ENCODE results near the gene IL32. TPM values are rescaled to one million over a fixed set of nuclear protein-coding genes. Genes with fewer than 3 reads are reported as not detected.

The IL32 gene
- total and polyA plus RNA-seq, 2 of the 4 experiments (the other 2 are of a cell fraction), result 25.6 to 95.7 TPM

- no peak overlapping the region for H4K91ac ChIP-seq (ENCODE audit: insufficient read depth, low read depth, low read length)
- H3K79me1 ChIP-seq (ENCODE audit: low read depth in 1 of 2, low read length in 2 of 2), result peaks cover 27 to 34% of the 10 kb centered on the region in 2 experiments
- ChIA-PET CTCF (no interaction called here), POLR2A (ENCODE audit: unreplicated experiment) (no interaction called here)
- no peak overlapping the region for H2AFZ ChIP-seq (replicated peaks; ENCODE audit: low read length, poor library complexity)
- peaks cover 36% of the 10 kb centered on the region for H3K36me3 ChIP-seq (ENCODE audit: control insufficient read depth, insufficient read depth, low read length)
- H2BK120ac ChIP-seq (ENCODE audit: low read depth, low read length), result no peak overlapping the region
- no peaks in the 10 kb centered on the region for H4K20me1 ChIP-seq (ENCODE audit: insufficient read depth, low read length)
- H3K18ac ChIP-seq (ENCODE audit: low read depth, low read length), result no peak overlapping the region
- TF ChIP-seq FOS (IDR thresholded peaks at IDR 0.05; ENCODE audit: low read depth, low read length), result no peak
- no peak for TF ChIP-seq MXI1 (IDR thresholded peaks at IDR 0.05; ENCODE audit: borderline replicate concordance, low read depth, low read length)
- TF ChIP-seq MAZ (IDR thresholded peaks at IDR 0.05; ENCODE audit: borderline replicate concordance, low read depth, low read length), result no peak
- no peak for TF ChIP-seq CEBPB (IDR thresholded peaks at IDR 0.05; ENCODE audit: low read depth, low read length)
- no peak for TF ChIP-seq RAD21 (IDR thresholded peaks at IDR 0.05; ENCODE audit: low read length)
- no peak for TF ChIP-seq CHD1 (IDR thresholded peaks at IDR 0.05; ENCODE audit: low read depth, low read length)
- no peak for TF ChIP-seq CTCF (conservative IDR thresholded peaks at IDR 0.05; ENCODE audit: low read depth, low read length)
- TF ChIP-seq BHLHE40 (IDR thresholded peaks at IDR 0.05; ENCODE audit: low read depth, low read length), result no peak
- H2AK5ac ChIP-seq (ENCODE audit: low read depth, low read length), result no peak overlapping the region
- no peak overlapping the region for H3K27ac ChIP-seq (ENCODE audit: insufficient read depth, low read length)
- no peaks in the 10 kb centered on the region for H3K27me3 ChIP-seq (ENCODE audit: control insufficient read depth, insufficient read depth, low read length)
- H2BK20ac ChIP-seq (ENCODE audit: low read depth, low read length), result no peak overlapping the region
- in situ Hi-C loops (cut with MboI; ENCODE audit: low sequenced_read_pairs), result no loop called here
- no peaks in the 10 kb centered on the region for H3K9me3 ChIP-seq (ENCODE audit: control insufficient read depth, insufficient read depth, low read length)
- H3K14ac ChIP-seq (replicated peaks; ENCODE audit: low read depth, low read length), result no peak overlapping the region
- no peak overlapping the region for H4K8ac ChIP-seq (ENCODE audit: low read depth in 2 of 2, low read length in 2 of 2)
- peaks cover 2% of the 10 kb centered on the region; the same call in 1 of the 2 replicates for H3K9me1 ChIP-seq (ENCODE audit: insufficient read depth, low read length)
- H3K4me2 ChIP-seq (ENCODE audit: low read depth, low read length), result no peak overlapping the region
- no peak overlapping the region for H3K4me3 ChIP-seq (ENCODE audit: insufficient read depth, low read depth, low read length)
- no peak overlapping the region; the same call in 1 of the 2 replicates for H3K23ac ChIP-seq (ENCODE audit: low read depth, low read length)
- no peak overlapping the region for H3K9ac ChIP-seq (ENCODE audit: low read depth, low read length)
- BruUV-seq (replicated peaks), result no TSS peak
- DNase-seq, result no peak
- WGBS, 2 experiments (ENCODE audit: extremely low coverage in 2 of 2, insufficient read length in 1 of 2), result 82% methylated on average over 5 of the region's 12 CpGs; no CpG with 5 or more reads in 1 of the 2 experiments
- H2BK5ac ChIP-seq (ENCODE audit: low read depth, low read length, poor library complexity, severe bottlenecking), result no peak overlapping the region
- no peak overlapping the region for H3K4ac ChIP-seq (ENCODE audit: low read depth, low read length)
- no peak overlapping the region for H2BK15ac ChIP-seq (ENCODE audit: low read depth, low read length)
- H3K4me1 ChIP-seq (ENCODE audit: control insufficient read depth, insufficient read depth, low read length), result peaks cover 9% of the 10 kb centered on the region
- dilution Hi-C loops (cut with HindIII; ENCODE audit: low sequenced_read_pairs, unreplicated experiment), result no loop called here
- no peak overlapping the region for H2AK9ac ChIP-seq (replicated peaks; ENCODE audit: low read depth, low read length, poor library complexity)
- ATAC-seq (ENCODE audit: low read depth), result no peak
- no peak overlapping the region for H4K5ac ChIP-seq (ENCODE audit: low read depth, low read length)
- no peak overlapping the region for H3K56ac ChIP-seq (ENCODE audit: extremely low read depth, insufficient read depth, low read length)
- intact Hi-C loops (cut with micrococcal nuclease), result no loop called here
Observed at GRCh38 chr16:3115003-3115402, 49.6 kb downstream of the IL32 start.

All from IMR-90 (cell line).